GM19035 (cell line): ENCODE results near the gene TUT1.
A peak's percentile ranks its signal among the peaks of the same experiment; 100 is the strongest.
"Not testable (repeated sequence)": the region's sequence is repeated elsewhere in the genome, so short reads cannot be mapped to it uniquely, and the experiment has no call there.

ENCODE experiments used
- ATAC-seq: cut with Tn5 transposase; IDR thresholded peaks from one replicate; pipeline ENCODE4 v1.9.1; 2021; ENCODE audit not compliant: unreplicated experiment

The TUT1 gene, protein sequence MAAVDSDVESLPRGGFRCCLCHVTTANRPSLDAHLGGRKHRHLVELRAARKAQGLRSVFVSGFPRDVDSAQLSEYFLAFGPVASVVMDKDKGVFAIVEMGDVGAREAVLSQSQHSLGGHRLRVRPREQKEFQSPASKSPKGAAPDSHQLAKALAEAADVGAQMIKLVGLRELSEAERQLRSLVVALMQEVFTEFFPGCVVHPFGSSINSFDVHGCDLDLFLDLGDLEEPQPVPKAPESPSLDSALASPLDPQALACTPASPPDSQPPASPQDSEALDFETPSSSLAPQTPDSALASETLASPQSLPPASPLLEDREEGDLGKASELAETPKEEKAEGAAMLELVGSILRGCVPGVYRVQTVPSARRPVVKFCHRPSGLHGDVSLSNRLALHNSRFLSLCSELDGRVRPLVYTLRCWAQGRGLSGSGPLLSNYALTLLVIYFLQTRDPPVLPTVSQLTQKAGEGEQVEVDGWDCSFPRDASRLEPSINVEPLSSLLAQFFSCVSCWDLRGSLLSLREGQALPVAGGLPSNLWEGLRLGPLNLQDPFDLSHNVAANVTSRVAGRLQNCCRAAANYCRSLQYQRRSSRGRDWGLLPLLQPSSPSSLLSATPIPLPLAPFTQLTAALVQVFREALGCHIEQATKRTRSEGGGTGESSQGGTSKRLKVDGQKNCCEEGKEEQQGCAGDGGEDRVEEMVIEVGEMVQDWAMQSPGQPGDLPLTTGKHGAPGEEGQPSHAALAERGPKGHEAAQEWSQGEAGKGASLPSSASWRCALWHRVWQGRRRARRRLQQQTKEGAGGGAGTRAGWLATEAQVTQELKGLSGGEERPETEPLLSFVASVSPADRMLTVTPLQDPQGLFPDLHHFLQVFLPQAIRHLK

DNA sequence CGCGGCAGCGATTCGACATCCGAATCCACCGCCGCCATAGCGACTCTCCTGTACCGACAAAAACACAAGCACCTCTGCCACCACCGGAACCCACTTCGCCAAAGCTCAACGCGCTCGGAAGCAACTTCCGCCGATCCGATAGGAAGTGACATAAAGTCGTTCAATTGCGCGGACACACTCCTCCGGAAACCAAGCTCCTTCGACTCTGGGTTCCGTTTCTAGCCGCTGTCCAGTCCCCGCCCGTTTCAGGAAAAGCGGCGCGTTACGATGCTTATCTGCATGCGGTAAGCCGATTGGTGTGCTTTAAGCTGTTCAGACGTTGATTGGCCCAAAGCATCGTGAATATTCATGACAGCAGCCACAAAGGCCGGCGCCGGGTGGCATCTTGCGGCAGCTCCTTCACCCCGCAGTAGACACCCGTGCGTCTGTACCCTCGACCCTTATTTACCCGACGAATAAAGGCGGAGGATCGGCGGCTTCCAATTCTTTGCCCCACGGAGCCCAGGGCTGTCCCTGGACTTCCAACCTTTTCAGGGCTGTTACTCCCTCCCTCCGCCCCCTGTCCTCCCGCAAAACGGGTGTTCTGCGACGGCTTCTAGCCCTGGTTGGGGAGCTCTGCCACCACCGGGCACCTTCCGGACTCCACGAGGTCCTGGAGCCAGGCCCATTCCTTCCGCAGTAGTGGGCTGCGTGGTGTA lies at the start of gene TUT1:
Gene TUT1 (minus strand): TSS at position 76 of the 698 bp plus-strand sequence. CDS start 38 bp downstream, at position 38.
- peak; percentile 91 for ATAC-seq

GRCh38 chr11:62632492-62632891 lies 41.2 kb upstream of the TUT1 start:
- ATAC-seq = no peak

- ATAC-seq = no peak
Measured at GRCh38 chr11:62627713-62628112, 36.4 kb upstream of the TUT1 start.

DNA sequence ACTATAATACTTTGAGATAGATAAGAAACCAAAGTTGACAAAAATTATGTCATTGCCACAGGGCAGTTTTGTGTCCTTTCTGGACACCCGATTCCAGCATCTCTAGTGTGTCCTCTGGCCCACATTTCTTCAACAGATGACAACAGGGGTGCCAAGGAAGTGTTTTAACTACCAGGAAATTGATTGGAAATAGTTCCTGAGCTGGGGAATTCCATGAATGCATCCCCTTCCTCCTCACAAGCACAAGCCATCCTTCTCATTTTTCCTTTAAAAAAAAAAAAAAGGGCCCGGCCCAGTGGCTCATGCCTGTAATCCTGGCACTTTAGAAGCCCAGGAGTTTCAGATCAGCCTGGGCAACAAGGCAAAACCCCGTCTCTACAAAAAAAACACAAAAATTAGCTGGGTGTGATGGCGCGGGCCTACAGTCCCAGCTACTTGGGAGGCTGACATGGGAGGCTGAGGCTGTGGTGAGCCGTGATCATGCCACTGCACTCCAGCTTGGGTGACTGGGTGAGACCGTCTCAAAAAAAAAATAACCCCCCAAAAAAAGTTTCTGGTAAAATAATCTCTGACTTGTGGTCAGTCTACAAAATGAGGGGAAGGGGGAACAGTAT lies 31.3 kb upstream of the TUT1 start:
- ATAC-seq = no peak

GRCh38 chr11:62621567-62622470 lies 30.5 kb upstream of the TUT1 start, which contains the start of gene B3GAT3:
Gene B3GAT3 (minus strand): TSS chr11:62621986. CDS start chr11:62621947, 39 bp downstream.
- ATAC-seq = peak; percentile 97

GRCh38 chr11:62621027-62621566 lies 29.8 kb upstream of the TUT1 start:
- ATAC-seq = no peak

- not testable (repeated sequence) for ATAC-seq
Measured at GRCh38 chr11:62616957-62617356, 25.6 kb upstream of the TUT1 start.

GRCh38 chr11:62615521-62615920 lies 24.2 kb upstream of the TUT1 start:
- no peak for ATAC-seq

DNA sequence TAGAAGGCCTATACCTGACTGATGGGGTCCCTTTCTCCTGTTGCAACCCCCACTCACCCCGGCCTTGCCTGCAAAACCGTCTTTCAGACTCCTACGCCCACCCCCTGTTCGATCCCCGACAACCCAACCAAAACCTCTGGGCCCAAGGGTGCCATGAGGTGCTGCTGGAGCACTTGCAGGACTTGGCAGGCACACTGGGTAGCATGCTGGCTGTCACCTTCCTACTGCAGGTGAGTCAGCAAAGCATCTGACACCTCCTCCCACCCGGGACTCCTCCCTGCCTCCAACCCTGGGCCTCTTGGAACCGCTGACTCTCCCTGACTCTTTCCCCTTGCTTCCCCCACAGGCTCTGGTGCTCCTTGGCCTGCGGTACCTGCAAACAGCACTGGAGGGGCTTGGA lies 23.0 kb upstream of the TUT1 start:
- no peak for ATAC-seq

DNA sequence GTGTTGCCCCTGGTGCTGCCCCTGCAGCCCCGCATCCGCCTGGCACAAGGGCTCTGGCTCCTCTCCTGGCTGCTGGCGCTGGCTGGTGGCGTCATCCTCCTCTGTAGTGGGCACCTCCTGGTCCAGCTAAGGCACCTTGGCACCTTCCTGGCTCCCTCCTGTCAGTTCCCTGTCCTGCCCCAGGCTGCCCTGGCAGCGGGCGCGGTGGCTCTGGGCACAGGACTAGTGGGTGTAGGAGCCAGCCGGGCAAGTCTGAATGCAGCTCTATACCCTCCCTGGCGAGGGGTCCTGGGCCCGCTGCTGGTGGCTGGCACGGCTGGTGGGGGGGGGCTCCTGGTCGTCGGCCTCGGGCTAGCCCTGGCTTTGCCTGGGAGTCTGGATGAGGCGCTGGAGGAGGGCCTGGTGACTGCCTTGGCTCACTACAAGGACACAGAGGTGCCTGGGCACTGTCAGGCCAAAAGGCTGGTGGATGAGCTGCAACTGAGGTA lies 22.0 kb upstream of the TUT1 start:
- no peak for ATAC-seq

- ATAC-seq = peak; percentile 71
Measured at GRCh38 chr11:62612366-62613290, 21.3 kb upstream of the TUT1 start, which contains the start of the genes EML3 and ROM1. Gene EML3 (minus strand): TSS chr11:62612775. CDS start chr11:62612457, 318 bp downstream. Gene ROM1 (plus strand): TSS chr11:62613257. CDS start chr11:62613282, 25 bp downstream.

DNA sequence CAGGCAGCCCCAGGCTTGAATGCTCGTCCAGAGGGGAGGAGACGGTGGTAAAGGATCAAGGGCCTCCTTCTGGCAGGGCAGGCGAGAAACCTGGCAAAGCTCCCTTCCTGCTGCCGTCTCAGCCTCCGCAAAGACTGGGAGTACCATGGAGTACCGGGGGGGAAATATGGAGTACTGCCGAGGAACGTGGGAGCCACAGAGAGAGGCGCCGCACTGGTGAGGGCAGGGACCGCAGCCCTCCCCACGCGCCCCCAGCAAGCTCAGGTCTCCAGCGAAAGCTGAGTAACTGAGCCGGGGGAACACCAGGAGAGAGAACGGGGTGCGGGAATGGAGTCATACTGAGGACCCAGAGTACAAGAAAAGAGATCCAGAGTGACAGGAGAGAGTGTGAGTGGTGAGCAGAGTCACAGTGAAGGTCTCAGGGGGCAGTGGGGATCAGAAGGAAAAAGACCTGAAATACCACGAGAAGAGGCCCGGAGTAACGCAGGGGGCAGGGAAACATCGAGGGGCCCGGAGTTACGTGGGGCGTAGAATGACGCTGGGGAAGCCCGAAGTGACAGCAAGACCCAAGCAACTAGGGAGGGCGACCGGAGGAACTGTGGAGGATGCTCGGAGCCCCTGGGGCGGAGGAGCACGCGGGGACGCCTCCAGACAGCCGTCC lies 20.5 kb upstream of the TUT1 start:
- peak; percentile 1 for ATAC-seq

GRCh38 chr11:62610814-62611704 lies 19.7 kb upstream of the TUT1 start:
- ATAC-seq = no peak

DNA sequence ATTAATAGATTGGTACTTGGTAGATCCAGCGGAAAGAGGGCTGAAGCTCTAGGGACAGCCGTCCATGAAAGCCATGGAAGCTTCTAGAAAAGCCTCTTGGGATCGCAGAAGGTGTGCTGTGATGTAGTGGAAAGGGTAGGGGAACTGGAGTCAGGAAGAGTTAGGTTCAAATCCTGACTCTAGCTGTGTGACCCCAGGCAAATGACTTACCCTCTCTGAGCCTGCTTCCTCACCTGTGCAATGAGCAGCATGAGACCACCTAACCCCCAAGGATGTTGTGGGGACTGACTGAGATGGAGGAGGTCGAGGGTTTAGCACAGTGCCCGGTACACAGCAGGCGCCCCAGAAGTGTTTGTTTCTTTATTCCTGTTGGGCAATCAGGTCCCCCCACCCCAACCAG lies 19.1 kb upstream of the TUT1 start:
- ATAC-seq = no peak

DNA sequence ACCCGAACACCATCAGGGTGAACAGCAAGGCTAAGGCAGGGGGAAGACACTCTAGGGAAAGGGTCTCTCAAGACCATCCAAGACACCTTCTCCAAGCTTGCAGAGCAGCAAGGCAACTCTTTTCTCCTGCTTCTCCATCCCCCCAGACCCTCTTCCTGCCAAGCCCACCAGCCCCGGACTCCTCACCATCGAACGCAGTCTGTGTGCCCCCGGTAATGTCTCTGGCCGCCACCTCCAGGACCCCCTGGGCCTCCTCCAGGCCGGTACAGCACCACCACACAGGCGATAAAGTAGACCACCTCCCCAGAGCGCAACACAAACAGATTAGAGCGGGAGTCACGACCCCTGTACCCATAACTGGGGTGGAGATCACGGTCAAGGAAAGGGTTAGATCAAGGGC lies 17.5 kb upstream of the TUT1 start:
- ATAC-seq = no peak

- ATAC-seq = no peak
Measured at GRCh38 chr11:62607714-62608113, 16.4 kb upstream of the TUT1 start.

- no peak for ATAC-seq
Measured at GRCh38 chr11:62605902-62606301, 14.6 kb upstream of the TUT1 start.
